ENCODE results near the gene USP38. TPM values are rescaled to one million over a fixed set of nuclear protein-coding genes. Genes with fewer than 3 reads are reported as not detected.

The USP38 gene
- total and polyA plus RNA-seq, 9 donors = 5.3 to 18.7 (median 13.4) TPM

DNA sequence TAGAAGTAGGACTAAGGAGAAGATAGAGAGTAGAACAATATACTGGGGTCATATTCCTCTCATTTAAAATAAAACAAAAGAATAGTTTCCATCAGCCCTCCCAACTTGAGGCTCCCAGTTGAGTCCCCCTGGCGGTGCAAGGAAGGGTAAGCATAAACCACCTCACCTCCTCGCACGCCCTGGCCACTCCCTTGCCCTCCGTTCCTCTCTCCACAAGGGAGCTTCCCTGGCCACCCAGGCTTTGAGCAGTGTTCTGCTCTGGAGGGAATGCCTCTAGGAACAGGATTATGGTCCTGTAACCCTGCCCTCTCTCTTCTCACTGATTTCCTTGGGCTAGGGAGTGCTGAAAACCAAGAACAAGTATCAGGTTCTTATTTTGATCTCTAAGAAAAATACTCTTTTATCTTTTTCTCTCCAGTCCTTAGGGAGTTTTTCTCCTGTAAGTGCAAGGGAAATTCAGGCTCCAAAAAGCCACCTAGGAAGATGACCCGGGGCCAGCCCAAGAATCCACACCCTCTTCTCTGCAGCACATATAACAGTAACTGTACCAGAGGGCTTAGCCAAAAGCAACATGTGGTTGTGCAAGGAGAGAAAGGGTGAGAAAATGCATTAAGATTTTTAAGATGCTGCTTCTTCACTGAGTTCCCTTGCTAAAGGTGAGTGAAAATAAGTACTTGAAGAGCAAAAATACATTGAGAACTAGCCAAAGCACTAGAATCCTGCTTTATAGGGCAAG is 69.9 kb downstream of the USP38 start:
- DNase-seq = no peak
- H3K4me3 ChIP-seq = no peak overlapping the region
- no peaks in the 10 kb centered on the region for H3K36me3 ChIP-seq
- TF ChIP-seq CTCF (IDR thresholded peaks at IDR 0.05) = no peak
- TF ChIP-seq EP300 (IDR thresholded peaks at IDR 0.05) = no peak
- no peak for TF ChIP-seq POLR2A (IDR thresholded peaks at IDR 0.05)
- H3K27me3 ChIP-seq = no peaks in the 10 kb centered on the region
- H3K4me1 ChIP-seq (ENCODE audit: insufficient read depth) = no peaks in the 10 kb centered on the region
- no peak overlapping the region for H3K27ac ChIP-seq
- no peaks in the 10 kb centered on the region for H3K9me3 ChIP-seq
- intact Hi-C loops (cut with DNase I) = no loop called here
- 59 to 73% (median 64%) methylated on average over 5 of the region's 5 CpGs for WGBS, 3 donors

GRCh38 chr4:143256456-143256855 is 71.7 kb downstream of the USP38 start:
- TF ChIP-seq POLR2A (IDR thresholded peaks at IDR 0.05) (no peak), EP300 (IDR thresholded peaks at IDR 0.05) (no peak), CTCF (IDR thresholded peaks at IDR 0.05) (no peak)
- H3K4me3 ChIP-seq = no peak overlapping the region
- intact Hi-C loops (cut with DNase I) = no loop called here
- no peak for DNase-seq
- no peaks in the 10 kb centered on the region for H3K36me3 ChIP-seq
- no peaks in the 10 kb centered on the region for H3K27me3 ChIP-seq
- H3K4me1 ChIP-seq (ENCODE audit: insufficient read depth) = no peaks in the 10 kb centered on the region
- H3K9me3 ChIP-seq = no peaks in the 10 kb centered on the region
- 71 to 79% (median 74%) methylated on average over 2 of the region's 2 CpGs for WGBS, 3 donors
- H3K27ac ChIP-seq = no peak overlapping the region

GRCh38 chr4:143257356-143257755 is 72.6 kb downstream of the USP38 start:
- H3K36me3 ChIP-seq = no peaks in the 10 kb centered on the region
- TF ChIP-seq EP300 (IDR thresholded peaks at IDR 0.05) = no peak
- TF ChIP-seq CTCF (IDR thresholded peaks at IDR 0.05) = no peak
- TF ChIP-seq POLR2A (IDR thresholded peaks at IDR 0.05) = no peak
- H3K4me1 ChIP-seq (ENCODE audit: insufficient read depth) = no peaks in the 10 kb centered on the region
- H3K27ac ChIP-seq = no peak overlapping the region
- H3K9me3 ChIP-seq = no peaks in the 10 kb centered on the region
- H3K4me3 ChIP-seq = no peak overlapping the region
- intact Hi-C loops (cut with DNase I) = no loop called here
- no peak for DNase-seq
- no peaks in the 10 kb centered on the region for H3K27me3 ChIP-seq

GRCh38 chr4:143260750-143261149 is 76.0 kb downstream of the USP38 start:
- H3K36me3 ChIP-seq = no peaks in the 10 kb centered on the region
- TF ChIP-seq POLR2A (IDR thresholded peaks at IDR 0.05) = no peak
- TF ChIP-seq CTCF (IDR thresholded peaks at IDR 0.05) = no peak
- TF ChIP-seq EP300 (IDR thresholded peaks at IDR 0.05) = no peak
- H3K4me3 ChIP-seq = no peak overlapping the region
- 56 to 87% (median 86%) methylated on average over 3 of the region's 3 CpGs for WGBS, 3 donors
- intact Hi-C loops (cut with DNase I) = no loop called here
- H3K27me3 ChIP-seq = no peaks in the 10 kb centered on the region
- no peaks in the 10 kb centered on the region for H3K9me3 ChIP-seq
- H3K27ac ChIP-seq = no peak overlapping the region
- no peaks in the 10 kb centered on the region for H3K4me1 ChIP-seq (ENCODE audit: insufficient read depth)
- DNase-seq = no peak
